Hepatocyte (in vitro differentiated cells): ENCODE data around the gene S100A6.

Experiments
- CTCF ChIP-seq: fragments of 200-600 bp; sonication (generic); IDR thresholded peaks from 2 replicates; pipeline ENCODE4 v1.5.1; 2016; ENCODE audit warnings: antibody characterized with exemption, mild to moderate bottlenecking; ENCODE audit not compliant: poor library complexity
- EZH2 ChIP-seq: fragments of 200-600 bp; sonication (generic); IDR thresholded peaks from 2 replicates; pipeline ENCODE4 v1.6.1; 2016; ENCODE audit warnings: antibody characterized with exemption, mild to moderate bottlenecking, borderline replicate concordance
- EZH2phosphoT487 ChIP-seq: fragments of 200-600 bp; sonication (generic); IDR thresholded peaks from one replicate; pipeline ENCODE4 v1.6.1; 2018; ENCODE audit warnings: antibody characterized with exemption, mild to moderate bottlenecking, low read depth, moderate library complexity; ENCODE audit not compliant: unreplicated experiment, severe bottlenecking

- TF ChIP-seq CTCF (no peak), EZH2 (no peak), EZH2phosphoT487 (no peak)
These were observed 33.7 kb upstream of the S100A6 start for GRCh38 chr1:153569465-153569864.
